CD4-positive, alpha-beta T cell (primary cell): ENCODE measurements around the gene CHI3L1. TPM values are rescaled to one million over a fixed set of nuclear protein-coding genes. Genes with fewer than 3 reads are reported as not detected.

Source experiments
- ATAC-seq: fragments of 200-7000 bp; cut with Tn5 transposase; one replicate; pipeline ENCODE4 v1.10.0; 2022; ENCODE audit warnings: mild to moderate bottlenecking; ENCODE audit not compliant: poor library complexity
- CTCF ChIA-PET: fragments of 350-600 bp; sonication (Branson Sonifier 250); formaldehyde crosslinking; loops from one replicate; lab custom pipeline; 2021; ENCODE audit warnings: antibody characterized with exemption, inconsistent platforms; lab: Charles Lee
- POLR2A ChIA-PET: fragments of 350-600 bp; sonication (Branson Sonifier 250); formaldehyde crosslinking; loops from one replicate; lab custom pipeline; 2021; ENCODE audit warnings: antibody characterized with exemption, inconsistent platforms; lab: Charles Lee
- DNase-seq, 14 experiments: peaks; one replicate each; pipeline ENCODE4 v3.0.0-alpha.2; 2013 to 2020; ENCODE audit warnings: mixed read lengths in 2 of 14
- H3K27ac ChIP-seq, 2 donors: one replicate each; pipeline versions ENCODE4 v1.5.1 to v1.7.0; 2013; ENCODE audit warnings: low read length in 2 of 2, low read depth in 1 of 2, mild to moderate bottlenecking in 1 of 2
- H3K27me3 ChIP-seq, 2 experiments: 1 replicate in 1 of 2; 2 replicates in 1 of 2; pipeline versions ENCODE4 v1.6.1 to v1.7.0; 2013; ENCODE audit warnings: low read length in 2 of 2, control low read depth in 1 of 2, mild to moderate bottlenecking in 1 of 2, moderate library complexity in 1 of 2; ENCODE audit not compliant: insufficient read depth in 2 of 2, control insufficient read depth in 1 of 2
- H3K36me3 ChIP-seq: one replicate; pipeline ENCODE4 v1.6.1; 2013; ENCODE audit warnings: low read length, control low read depth; ENCODE audit not compliant: insufficient read depth
- H3K4me1 ChIP-seq: one replicate; pipeline ENCODE4 v1.6.1; 2013; ENCODE audit warnings: low read length, control low read depth; ENCODE audit not compliant: insufficient read depth
- H3K4me3 ChIP-seq: one replicate; pipeline ENCODE4 v1.5.1; 2013; ENCODE audit warnings: mild to moderate bottlenecking, low read length, moderate library complexity
- H3K9me3 ChIP-seq, 2 experiments: 1 replicate in 1 of 2; 2 replicates in 1 of 2; pipeline versions ENCODE4 v1.6.1 to v1.7.0; 2013; ENCODE audit warnings: low read length in 2 of 2, mild to moderate bottlenecking in 2 of 2, control low read depth in 1 of 2, moderate library complexity in 1 of 2; ENCODE audit not compliant: control insufficient read depth in 1 of 2, insufficient read depth in 1 of 2
- H3K27ac Mint-ChIP-seq: one replicate; pipeline ENCODE4 v1.8.0; 2020; ENCODE audit warnings: mixed read lengths
- H3K27me3 Mint-ChIP-seq: one replicate; pipeline ENCODE4 v1.8.0; 2021; ENCODE audit warnings: mixed read lengths
- H3K36me3 Mint-ChIP-seq: one replicate; pipeline ENCODE4 v1.8.0; 2021; ENCODE audit warnings: low read depth, mixed read lengths
- H3K4me1 Mint-ChIP-seq: one replicate; pipeline ENCODE4 v1.8.0; 2021; ENCODE audit warnings: low read depth, mixed read lengths
- H3K4me3 Mint-ChIP-seq: one replicate; pipeline ENCODE4 v1.8.0; 2020; ENCODE audit warnings: mild to moderate bottlenecking, mixed read lengths
- H3K9me3 Mint-ChIP-seq: one replicate; pipeline ENCODE4 v1.8.0; 2020; ENCODE audit warnings: mixed read lengths
- intact Hi-C, 2 experiments: fragments of 100-400 bp; cut with DNase I in 1 of 2; cut with micrococcal nuclease in 1 of 2; formaldehyde crosslinking; loops; one replicate each; pipeline versions ENCODE4 v1.15.1 to v1.9.0; 2023 to 2025; cut with DNase I, micrococcal nuclease
- total RNA-seq, 174 experiments: library from RNA in 2 of 174; stranded (reverse) in 2 of 174; gene quantifications; one replicate each; pipeline ENCODE4 v1.2.3 and lab custom pipeline; 2021 to 2026
- TF ChIP-seq, protein P1 (sequence below): fragments of 200-600 bp; IDR thresholded peaks from one replicate; pipeline ENCODE4 v1.8.0; 2022; ENCODE audit warnings: antibody characterized with exemption, mild to moderate bottlenecking

CHI3L1 gene
- total RNA-seq, 2 experiments from 2014 or later, result not detected

DNA sequence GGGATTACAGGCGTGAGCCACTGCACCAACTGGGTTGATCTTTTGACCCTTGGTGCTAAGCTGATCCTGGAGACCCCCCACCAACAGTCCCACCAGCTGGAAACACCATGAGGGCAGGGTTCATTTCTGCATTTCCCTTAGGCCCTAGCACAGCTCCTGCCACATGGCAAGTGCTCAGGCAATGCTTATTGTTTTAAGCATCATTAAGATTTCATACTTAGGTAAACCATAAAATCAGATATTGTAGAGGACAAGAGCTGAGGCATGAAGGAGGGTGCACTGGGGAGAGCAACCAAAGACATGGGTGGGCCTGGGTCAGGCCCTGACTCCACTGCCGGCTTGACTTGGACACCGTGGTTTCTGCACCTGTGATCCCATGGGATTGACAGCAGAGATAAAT, 25.3 kb upstream of the CHI3L1 start:
- TF ChIP-seq, protein P1, sequence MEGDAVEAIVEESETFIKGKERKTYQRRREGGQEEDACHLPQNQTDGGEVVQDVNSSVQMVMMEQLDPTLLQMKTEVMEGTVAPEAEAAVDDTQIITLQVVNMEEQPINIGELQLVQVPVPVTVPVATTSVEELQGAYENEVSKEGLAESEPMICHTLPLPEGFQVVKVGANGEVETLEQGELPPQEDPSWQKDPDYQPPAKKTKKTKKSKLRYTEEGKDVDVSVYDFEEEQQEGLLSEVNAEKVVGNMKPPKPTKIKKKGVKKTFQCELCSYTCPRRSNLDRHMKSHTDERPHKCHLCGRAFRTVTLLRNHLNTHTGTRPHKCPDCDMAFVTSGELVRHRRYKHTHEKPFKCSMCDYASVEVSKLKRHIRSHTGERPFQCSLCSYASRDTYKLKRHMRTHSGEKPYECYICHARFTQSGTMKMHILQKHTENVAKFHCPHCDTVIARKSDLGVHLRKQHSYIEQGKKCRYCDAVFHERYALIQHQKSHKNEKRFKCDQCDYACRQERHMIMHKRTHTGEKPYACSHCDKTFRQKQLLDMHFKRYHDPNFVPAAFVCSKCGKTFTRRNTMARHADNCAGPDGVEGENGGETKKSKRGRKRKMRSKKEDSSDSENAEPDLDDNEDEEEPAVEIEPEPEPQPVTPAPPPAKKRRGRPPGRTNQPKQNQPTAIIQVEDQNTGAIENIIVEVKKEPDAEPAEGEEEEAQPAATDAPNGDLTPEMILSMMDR, result no peak

DNA sequence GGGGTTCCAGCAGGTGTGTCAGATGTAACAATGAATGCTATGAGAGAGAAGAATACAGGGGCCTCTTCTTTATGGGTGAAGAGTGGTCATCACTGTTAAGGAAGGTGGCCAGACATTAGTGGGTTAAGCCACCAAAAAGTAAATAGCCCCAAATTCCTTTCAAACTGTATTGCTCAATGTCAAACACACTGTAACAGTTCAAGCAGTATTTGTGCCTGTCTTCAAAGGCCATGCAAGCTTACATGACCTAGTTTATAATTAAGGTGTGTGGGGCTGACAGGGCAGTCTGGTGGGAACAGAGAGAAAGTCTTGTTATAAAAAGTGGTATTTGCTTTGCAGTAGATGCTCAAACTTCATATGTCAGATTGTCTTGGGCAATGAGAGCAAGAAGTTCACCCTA, 24.5 kb upstream of the CHI3L1 start:
- H3K4me1 ChIP-seq, result peaks cover 2% of the 10 kb centered on the region
- ATAC-seq, result no peak
- CTCF ChIA-PET, result no interaction called here

More for the DNA sequence above, 25.3 kb upstream of the CHI3L1 start:
- POLR2A ChIA-PET, result no interaction called here
- CTCF ChIA-PET, result no interaction called here
- Mint-ChIP-seq H3K4me1 (peaks cover 6% of the 10 kb centered on the region), H3K36me3 (no peaks in the 10 kb centered on the region), H3K27ac (no peak overlapping the region), H3K27me3 (peaks cover 7% of the 10 kb centered on the region), H3K4me3 (no peak overlapping the region), H3K9me3 (no peaks in the 10 kb centered on the region)
- ATAC-seq, result no peak
- Histone ChIP-seq H3K36me3 (no peaks in the 10 kb centered on the region), H3K4me1 (peaks cover 7% of the 10 kb centered on the region), H3K9me3 (no peaks in the 10 kb centered on the region), H3K4me3 (no peak overlapping the region), H3K27me3 (peaks cover 0 to 3% of the 10 kb centered on the region in 2 experiments), H3K27ac (no peak overlapping the region)
- DNase-seq, result no peak
- intact Hi-C loops, result no loop called here

DNA sequence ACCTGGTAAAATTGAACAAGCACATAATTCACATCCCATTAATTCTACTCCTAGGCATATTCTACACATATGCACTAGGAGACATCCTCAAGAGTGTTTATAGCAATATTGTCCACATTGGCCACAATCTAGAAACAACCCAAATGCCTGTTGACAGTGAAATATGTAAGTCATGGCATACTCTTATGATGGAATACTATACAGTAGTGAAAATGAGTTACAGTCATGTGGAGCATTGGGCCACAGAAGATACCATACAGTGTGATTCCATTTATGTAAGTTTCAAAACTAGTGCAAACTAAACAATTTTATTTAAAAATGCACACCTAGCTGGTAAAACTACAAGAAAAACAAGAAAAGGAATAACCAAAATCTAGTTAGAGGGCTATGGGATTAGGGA, 23.8 kb upstream of the CHI3L1 start:
- ATAC-seq, result no peak
- DNase-seq, result no peak
- no peaks in the 10 kb centered on the region for H3K36me3 Mint-ChIP-seq
- TF ChIP-seq, protein P1, result no peak
- no peaks in the 10 kb centered on the region for H3K27me3 ChIP-seq
- no peaks in the 10 kb centered on the region for H3K9me3 ChIP-seq
- intact Hi-C loops, result no loop called here
- no peak overlapping the region for H3K27ac ChIP-seq
- no peaks in the 10 kb centered on the region for H3K4me1 ChIP-seq
- H3K4me3 Mint-ChIP-seq, result no peak overlapping the region
- H3K4me3 ChIP-seq, result no peak overlapping the region
- H3K27me3 Mint-ChIP-seq, result no peaks in the 10 kb centered on the region
- no peaks in the 10 kb centered on the region for H3K9me3 Mint-ChIP-seq
- no peak overlapping the region for H3K27ac Mint-ChIP-seq
- ChIA-PET CTCF (no interaction called here), POLR2A (no interaction called here)
- H3K4me1 Mint-ChIP-seq, result no peaks in the 10 kb centered on the region
- no peaks in the 10 kb centered on the region for H3K36me3 ChIP-seq

More for the DNA sequence above, 24.5 kb upstream of the CHI3L1 start:
- peaks cover under 1% of the 10 kb centered on the region for H3K27me3 Mint-ChIP-seq
- no peaks in the 10 kb centered on the region for H3K27me3 ChIP-seq
- no peaks in the 10 kb centered on the region for H3K9me3 ChIP-seq
- no peaks in the 10 kb centered on the region for H3K9me3 Mint-ChIP-seq
- H3K27ac ChIP-seq, result no peak overlapping the region
- H3K27ac Mint-ChIP-seq, result no peak overlapping the region
- peaks cover 1% of the 10 kb centered on the region for H3K4me1 Mint-ChIP-seq
- POLR2A ChIA-PET, result no interaction called here
- DNase-seq, result no peak
- no peaks in the 10 kb centered on the region for H3K36me3 ChIP-seq
- intact Hi-C loops, result no loop called here
- no peak overlapping the region for H3K4me3 ChIP-seq
- no peaks in the 10 kb centered on the region for H3K36me3 Mint-ChIP-seq
- TF ChIP-seq, protein P1, result no peak
- H3K4me3 Mint-ChIP-seq, result no peak overlapping the region
